H9 (cell line): ENCODE data around the gene PDK2. TPM values are rescaled to one million over a fixed set of nuclear protein-coding genes. Genes with fewer than 3 reads are reported as not detected.

Source experiments
- DNase-seq: peaks from one replicate; pipeline ENCODE4 v3.0.0-alpha.2; 2017
- H2AFZ ChIP-seq: one replicate; pipeline ENCODE4 v1.6.1; 2013; ENCODE audit warnings: mild to moderate bottlenecking, low read length, control low read depth, moderate library complexity
- H2AK5ac ChIP-seq: 2 replicates; pipeline ENCODE4 v1.6.1; 2013; ENCODE audit warnings: low read length, control low read depth, mixed read lengths; ENCODE audit not compliant: insufficient read length
- H2BK120ac ChIP-seq: one replicate; pipeline ENCODE4 v1.6.1; 2013; ENCODE audit warnings: low read depth, mild to moderate bottlenecking, low read length, control low read depth, inconsistent platforms; ENCODE audit not compliant: poor library complexity, severe bottlenecking
- H2BK12ac ChIP-seq: 2 replicates; pipeline ENCODE4 v1.6.1; 2013; ENCODE audit warnings: low read length, control low read depth, mixed read lengths, low read depth; ENCODE audit not compliant: insufficient read length
- H2BK15ac ChIP-seq: 2 replicates; pipeline ENCODE4 v1.6.1; 2013; ENCODE audit warnings: low read depth, low read length, control low read depth
- H2BK20ac ChIP-seq: one replicate; pipeline ENCODE4 v1.6.1; 2013; ENCODE audit warnings: low read depth, mild to moderate bottlenecking, low read length, control low read depth, inconsistent platforms; ENCODE audit not compliant: poor library complexity, severe bottlenecking
- H2BK5ac ChIP-seq: 2 replicates; pipeline ENCODE4 v1.6.1; 2013; ENCODE audit warnings: low read length, control low read depth, mixed read lengths; ENCODE audit not compliant: insufficient read length
- H3K14ac ChIP-seq: 2 replicates; pipeline ENCODE4 v1.6.1; 2013; ENCODE audit warnings: low read length, control low read depth; ENCODE audit not compliant: insufficient read depth
- H3K18ac ChIP-seq: 2 replicates; pipeline ENCODE4 v1.6.1; 2013; ENCODE audit warnings: low read depth, mild to moderate bottlenecking, mixed read lengths, low read length, control low read depth; ENCODE audit not compliant: insufficient read length
- H3K23ac ChIP-seq: 2 replicates; pipeline ENCODE4 v1.6.1; 2013; ENCODE audit warnings: low read length, control low read depth, mixed read lengths, low read depth; ENCODE audit not compliant: insufficient read length
- H3K23me2 ChIP-seq: 2 replicates; pipeline ENCODE4 v1.6.1; 2013; ENCODE audit warnings: low read depth, mild to moderate bottlenecking, mixed read lengths, low read length, control low read depth; ENCODE audit not compliant: insufficient read length, poor library complexity, severe bottlenecking
- H3K27ac ChIP-seq: 2 replicates; pipeline ENCODE4 v1.5.1; 2013; ENCODE audit warnings: low read length, control low read depth, mixed read lengths, low read depth; ENCODE audit not compliant: insufficient read length
- H3K27me3 ChIP-seq: 2 replicates; pipeline ENCODE4 v1.6.1; 2013; ENCODE audit warnings: low read length, control low read depth, inconsistent platforms; ENCODE audit not compliant: insufficient read depth
- H3K4ac ChIP-seq: 2 replicates; pipeline ENCODE4 v1.6.1; 2013; ENCODE audit warnings: low read depth, mild to moderate bottlenecking, control low read depth, inconsistent platforms, low read length, moderate library complexity
- H3K4me1 ChIP-seq: 2 replicates; pipeline ENCODE4 v1.6.1; 2013; ENCODE audit warnings: low read length, control low read depth, inconsistent platforms; ENCODE audit not compliant: insufficient read depth
- H3K4me2 ChIP-seq: 2 replicates; pipeline ENCODE4 v1.6.1; 2013; ENCODE audit warnings: low read length, control low read depth, mixed read lengths; ENCODE audit not compliant: insufficient read length, insufficient read depth
- H3K56ac ChIP-seq: 2 replicates; pipeline ENCODE4 v1.6.1; 2013; ENCODE audit warnings: low read depth, mild to moderate bottlenecking, mixed read lengths, low read length, control low read depth; ENCODE audit not compliant: insufficient read length
- H3K79me1 ChIP-seq: 2 replicates; pipeline ENCODE4 v1.6.1; 2013; ENCODE audit warnings: low read depth, mild to moderate bottlenecking, moderate library complexity, low read length, control low read depth, inconsistent platforms; ENCODE audit not compliant: insufficient read depth, poor library complexity, severe bottlenecking
- H3K79me2 ChIP-seq: 2 replicates; pipeline ENCODE4 v1.6.1; 2013; ENCODE audit warnings: low read length, control low read depth, inconsistent platforms; ENCODE audit not compliant: insufficient read depth
- H3K9ac ChIP-seq: 2 replicates; pipeline ENCODE4 v1.6.1; 2013; ENCODE audit warnings: low read length, control low read depth, mixed read lengths; ENCODE audit not compliant: insufficient read length; ENCODE audit errors: extremely low read depth
- H3K9me3 ChIP-seq: one replicate; pipeline ENCODE4 v1.6.1; 2013; ENCODE audit warnings: low read depth, low read length, inconsistent platforms; ENCODE audit not compliant: control insufficient read depth
- H3T11ph ChIP-seq: one replicate; pipeline ENCODE4 v1.6.1; 2013; ENCODE audit warnings: mild to moderate bottlenecking, low read length, control low read depth, inconsistent platforms
- H4K20me1 ChIP-seq: one replicate; pipeline ENCODE4 v1.6.1; 2013; ENCODE audit not compliant: control insufficient read depth, insufficient read length, insufficient read depth
- H4K5ac ChIP-seq: 2 replicates; pipeline ENCODE4 v1.6.1; 2013; ENCODE audit warnings: low read depth, mild to moderate bottlenecking, mixed read lengths, low read length, control low read depth; ENCODE audit not compliant: insufficient read length
- H4K8ac ChIP-seq: replicated peaks from 2 replicates; pipeline ENCODE4 v1.6.1; 2013; ENCODE audit warnings: low read length, control low read depth, mixed read lengths, low read depth; ENCODE audit not compliant: insufficient read length
- H4K91ac ChIP-seq: 2 replicates; pipeline ENCODE4 v1.6.1; 2013; ENCODE audit warnings: low read depth, mild to moderate bottlenecking, moderate library complexity, mixed read lengths, low read length, control low read depth; ENCODE audit not compliant: insufficient read length
- H3K27ac Mint-ChIP-seq, 3 experiments: 2 replicates in 2 of 3; 3 replicates in 1 of 3; pipeline ENCODE4 v1.8.0; 2020 to 2021; ENCODE audit warnings: mixed read lengths in 3 of 3, mild to moderate bottlenecking in 1 of 3, moderate library complexity in 1 of 3
- H3K27me3 Mint-ChIP-seq: 2 replicates; pipeline ENCODE4 v1.8.0; 2021; ENCODE audit warnings: low read depth, mild to moderate bottlenecking, moderate library complexity, mixed read lengths
- H3K36me3 Mint-ChIP-seq, 3 experiments: 2 replicates in 2 of 3; 3 replicates in 1 of 3; pipeline ENCODE4 v1.8.0; 2020 to 2021; ENCODE audit warnings: low read depth in 3 of 3, mixed read lengths in 3 of 3; ENCODE audit not compliant: insufficient read depth in 1 of 3
- H3K4me1 Mint-ChIP-seq, 2 experiments: 2 replicates each; pipeline ENCODE4 v1.8.0; 2020; ENCODE audit warnings: mixed read lengths in 2 of 2
- H3K4me3 Mint-ChIP-seq, 2 experiments: 2 replicates in 1 of 2; 3 replicates in 1 of 2; pipeline ENCODE4 v1.8.0; 2020 to 2021; ENCODE audit warnings: mild to moderate bottlenecking in 2 of 2, mixed read lengths in 2 of 2, moderate library complexity in 1 of 2
- H3K9me3 Mint-ChIP-seq, 2 experiments: 2 replicates in 1 of 2; 3 replicates in 1 of 2; pipeline ENCODE4 v1.8.0; 2020; ENCODE audit warnings: mild to moderate bottlenecking in 2 of 2, mixed read lengths in 2 of 2, moderate library complexity in 1 of 2
- WGBS: extraction: QIAGEN DNeasy Blood & Tissue Kit; methylation state at CpG from one replicate; pipeline ENCODE4 v1.1.7; 2013; ENCODE audit warnings: missing lambda C conversion rate, low lambda C conversion rate, mixed read lengths; ENCODE audit not compliant: insufficient read length; ENCODE audit errors: extremely low coverage; 5-methylcytosine and 5-hydroxymethylcytosine counted together
- total RNA-seq: library from RNA; stranded (reverse); gene quantifications from 2 replicates; pipeline ENCODE4 v1.2.1, GENCODE V29; 2021
- TF ChIP-seq, protein P1 (sequence below): fragments of 200-600 bp; sonication (generic); conservative IDR thresholded peaks from 3 replicates; pipeline ENCODE4 v1.8.0; 2021; ENCODE audit warnings: antibody characterized with exemption, mild to moderate bottlenecking

Gene PDK2
- total RNA-seq, 1 experiment from 2014 or later, result 19.9 TPM

DNA sequence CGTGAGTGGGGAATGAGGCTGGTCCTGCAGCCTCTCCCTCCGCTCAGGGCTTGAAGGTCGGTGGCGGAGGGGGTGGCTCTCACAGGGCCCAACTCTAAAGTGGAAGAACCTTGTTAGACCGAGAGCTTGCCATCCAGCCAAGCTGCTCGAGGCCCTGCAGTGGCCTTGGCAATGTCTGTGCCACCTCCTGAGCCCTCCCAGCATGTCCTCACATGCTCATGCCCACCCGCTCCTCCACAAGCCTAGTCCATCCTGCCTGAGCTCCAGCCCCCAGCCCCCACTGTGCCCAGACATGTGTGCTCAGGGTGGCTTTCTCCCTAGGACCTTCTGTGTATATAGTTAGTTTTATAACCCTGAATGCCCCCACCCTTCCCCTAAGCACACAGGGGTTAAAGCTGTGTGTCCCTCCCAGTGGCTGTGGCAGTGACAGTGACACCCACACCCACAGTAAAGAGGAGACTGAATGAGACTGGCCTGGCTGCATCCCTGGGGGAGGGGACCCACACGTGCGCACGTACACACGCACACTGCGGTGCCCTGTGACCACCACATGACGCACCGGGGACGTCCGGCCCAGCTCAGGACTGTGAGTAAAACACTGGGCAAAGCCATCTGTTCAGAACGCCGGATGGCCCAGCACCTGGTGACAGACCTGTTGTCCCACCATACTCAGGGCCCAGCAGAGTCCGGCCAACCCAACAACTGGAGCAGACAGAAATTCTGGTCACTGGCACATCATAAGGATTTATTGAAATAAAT, 15.6 kb downstream of the PDK2 start:
- Mint-ChIP-seq H3K4me3 (no peak overlapping the region), H3K27ac (no peak overlapping the region), H3K4me1 (peaks cover 12 to 16% of the 10 kb centered on the region in 2 experiments), H3K36me3 (peaks cover 0 to 11% (median 7%) of the 10 kb centered on the region in 3 experiments; a peak in 3 of 7 replicates), H3K9me3 (no peaks in the 10 kb centered on the region), H3K27me3 (peaks cover 4% of the 10 kb centered on the region)
- Histone ChIP-seq H3T11ph (no peak overlapping the region), H4K91ac (no peak overlapping the region), H2BK12ac (no peak overlapping the region), H3K23ac (no peak overlapping the region), H3K9me3 (no peaks in the 10 kb centered on the region), H4K20me1 (no peaks in the 10 kb centered on the region), H3K79me2 (no peaks in the 10 kb centered on the region), H3K79me1 (no peaks in the 10 kb centered on the region), H2BK120ac (no peak overlapping the region), H3K4ac (no peak overlapping the region), H3K4me2 (no peak overlapping the region), H2AFZ (no peak overlapping the region), H4K8ac (no peak overlapping the region), H3K56ac (no peak overlapping the region), H2BK15ac (no peak overlapping the region), H3K27ac (no peak overlapping the region), H3K18ac (no peak overlapping the region), H3K9ac (no peak overlapping the region), H2AK5ac (no peak overlapping the region), H3K4me1 (peaks cover 4% of the 10 kb centered on the region; the same call in 1 of the 2 replicates), H3K14ac (no peak overlapping the region), H4K5ac (no peak overlapping the region), H3K23me2 (no peaks in the 10 kb centered on the region), H2BK20ac (no peak overlapping the region), H3K27me3 (no peaks in the 10 kb centered on the region), H2BK5ac (no peak overlapping the region)
- WGBS, result no CpG with 5 or more reads among the region's 19 CpGs
- DNase-seq, result no peak
- TF ChIP-seq, protein P1, sequence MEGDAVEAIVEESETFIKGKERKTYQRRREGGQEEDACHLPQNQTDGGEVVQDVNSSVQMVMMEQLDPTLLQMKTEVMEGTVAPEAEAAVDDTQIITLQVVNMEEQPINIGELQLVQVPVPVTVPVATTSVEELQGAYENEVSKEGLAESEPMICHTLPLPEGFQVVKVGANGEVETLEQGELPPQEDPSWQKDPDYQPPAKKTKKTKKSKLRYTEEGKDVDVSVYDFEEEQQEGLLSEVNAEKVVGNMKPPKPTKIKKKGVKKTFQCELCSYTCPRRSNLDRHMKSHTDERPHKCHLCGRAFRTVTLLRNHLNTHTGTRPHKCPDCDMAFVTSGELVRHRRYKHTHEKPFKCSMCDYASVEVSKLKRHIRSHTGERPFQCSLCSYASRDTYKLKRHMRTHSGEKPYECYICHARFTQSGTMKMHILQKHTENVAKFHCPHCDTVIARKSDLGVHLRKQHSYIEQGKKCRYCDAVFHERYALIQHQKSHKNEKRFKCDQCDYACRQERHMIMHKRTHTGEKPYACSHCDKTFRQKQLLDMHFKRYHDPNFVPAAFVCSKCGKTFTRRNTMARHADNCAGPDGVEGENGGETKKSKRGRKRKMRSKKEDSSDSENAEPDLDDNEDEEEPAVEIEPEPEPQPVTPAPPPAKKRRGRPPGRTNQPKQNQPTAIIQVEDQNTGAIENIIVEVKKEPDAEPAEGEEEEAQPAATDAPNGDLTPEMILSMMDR, result no peak
